GM13977 (cell line): ENCODE results near the gene PKNOX2.
A peak's percentile ranks its signal among the peaks of the same experiment; 100 is the strongest.

Experiments
- DNase-seq: peaks from one replicate; pipeline ENCODE4 v3.0.0; 2012; ENCODE audit warnings: low spot score
- CTCF ChIP-seq: IDR thresholded peaks from 2 replicates; pipeline ENCODE4 v1.5.1; 2012; ENCODE audit warnings: mild to moderate bottlenecking, control low read depth; ENCODE audit not compliant: insufficient read depth; ENCODE audit errors: extremely low read depth, missing control alignments
- in situ Hi-C: fragments of 300-500 bp; cut with MboI; formaldehyde crosslinking; loops from one replicate; pipeline ENCODE4 v1.12.0; 2022; ENCODE audit warnings: low sequenced_read_pairs, low pct_unique_long_range_greater_than_20kb, mixed read lengths, inconsistent platforms; ENCODE audit not compliant: unreplicated experiment

The PKNOX2 gene

DNA sequence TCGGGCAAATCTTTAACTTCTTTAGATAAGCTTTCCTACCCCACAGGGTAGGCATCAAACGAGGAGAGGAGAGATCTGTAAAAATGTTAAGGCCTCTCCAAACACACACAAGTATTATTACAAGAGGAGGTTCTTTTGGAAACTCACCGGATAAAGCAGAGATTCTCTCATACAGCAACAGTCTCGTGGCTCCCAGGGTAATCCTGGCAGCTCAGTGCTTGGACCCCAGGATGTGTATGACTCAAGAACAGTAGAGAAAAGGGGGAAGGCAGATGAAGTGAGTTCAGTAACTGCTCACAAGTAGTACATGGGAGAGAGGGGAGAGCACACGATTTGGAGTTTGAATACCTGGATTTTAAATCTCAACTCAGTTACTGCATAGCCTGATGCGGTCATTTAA, 210.6 kb downstream of the PKNOX2 start:
- TF ChIP-seq CTCF: no peak
- in situ Hi-C loops: no loop called here
- no peak for DNase-seq

DNA sequence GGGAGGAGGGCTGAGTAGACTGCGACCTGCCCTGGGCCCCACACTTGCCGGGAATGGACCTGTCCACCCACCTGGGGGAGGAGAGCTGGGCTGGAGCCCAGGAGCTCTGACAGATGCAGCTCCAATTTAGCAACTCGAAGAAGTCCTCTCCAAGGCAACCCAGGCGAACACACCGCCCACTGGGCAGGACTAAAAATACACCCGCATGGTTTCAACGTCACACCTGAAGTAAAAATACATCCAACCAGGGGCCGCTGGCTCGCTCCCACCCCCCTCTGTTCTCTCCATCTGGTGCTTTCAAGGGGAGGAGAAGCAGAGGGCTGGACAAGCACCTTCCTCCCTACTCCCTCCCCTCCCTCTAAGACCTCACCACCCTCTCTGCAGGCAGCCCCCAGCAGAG, 211.6 kb downstream of the PKNOX2 start:
- DNase-seq: peak; percentile 46
- in situ Hi-C loops: no loop called here
- no peak for TF ChIP-seq CTCF

DNA sequence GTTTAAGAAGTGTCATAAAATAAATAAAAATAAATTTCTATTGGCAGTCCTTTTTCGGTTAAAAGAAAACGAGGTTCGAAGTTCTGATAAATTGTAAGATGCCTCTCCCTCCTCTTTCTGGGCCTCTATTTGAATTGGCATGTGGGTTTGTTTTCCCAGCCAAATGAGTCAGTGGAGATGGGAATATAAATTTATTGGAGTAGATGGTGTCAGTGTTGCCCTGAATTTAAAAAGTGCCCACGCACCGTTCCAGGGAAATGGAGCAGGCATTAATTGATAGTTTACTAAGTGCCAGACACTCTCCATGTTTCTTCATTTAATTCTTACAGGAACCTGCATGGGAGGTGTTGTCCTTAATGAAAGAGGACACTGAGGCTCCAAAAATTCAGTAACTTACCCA, 212.3 kb downstream of the PKNOX2 start:
- in situ Hi-C loops: no loop called here
- TF ChIP-seq CTCF: no peak
- no peak for DNase-seq

DNA sequence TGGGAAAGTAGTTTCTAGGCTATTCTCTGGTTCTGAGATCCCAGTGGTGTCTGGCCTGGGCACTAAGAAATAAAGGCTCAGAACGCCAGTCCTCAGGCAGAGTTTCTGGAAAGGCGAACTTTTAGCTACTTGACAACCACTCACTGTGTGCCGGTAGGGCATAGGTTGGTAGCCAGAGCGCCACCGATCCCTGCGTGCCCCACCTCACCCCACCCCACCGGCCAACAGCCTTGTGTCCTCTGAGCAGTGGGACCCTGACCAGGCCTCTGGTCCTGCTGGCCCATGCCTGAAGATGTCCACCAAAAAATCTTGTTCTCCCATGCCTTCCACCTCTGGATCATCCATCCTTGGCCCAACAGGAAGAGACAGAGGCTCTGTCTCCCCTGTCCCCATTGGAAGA, 213.5 kb downstream of the PKNOX2 start:
- no peak for TF ChIP-seq CTCF
- in situ Hi-C loops: no loop called here
- DNase-seq: no peak

- DNase-seq: no peak
- no peak for TF ChIP-seq CTCF
- in situ Hi-C loops: no loop called here
These were observed 214.0 kb downstream of the PKNOX2 start for GRCh38 chr11:125378571-125378970.

GRCh38 chr11:125379565-125379964, 215.0 kb downstream of the PKNOX2 start:
- no peak for TF ChIP-seq CTCF
- in situ Hi-C loops: no loop called here

GRCh38 chr11:125379981-125380380, 215.4 kb downstream of the PKNOX2 start:
- in situ Hi-C loops: no loop called here
- no peak for DNase-seq
- no peak for TF ChIP-seq CTCF

More at GRCh38 chr11:125379565-125379964, 215.0 kb downstream of the PKNOX2 start:
- no peak for DNase-seq
